T follicular helper cell (primary cell): ENCODE measurements around the gene CASP9.

Experiments used
- DNase-seq: peaks from one replicate; pipeline ENCODE4 v3.0.0-alpha.2; 2020; ENCODE audit warnings: low read depth
- total RNA-seq, 2 experiments: gene quantifications; one replicate each; lab custom pipeline; 2026; lab: John Stamatoyannopoulos, UW

The CASP9 gene
- 5.5 to 20.0 reads per million in 2 experiments for total RNA-seq

DNA sequence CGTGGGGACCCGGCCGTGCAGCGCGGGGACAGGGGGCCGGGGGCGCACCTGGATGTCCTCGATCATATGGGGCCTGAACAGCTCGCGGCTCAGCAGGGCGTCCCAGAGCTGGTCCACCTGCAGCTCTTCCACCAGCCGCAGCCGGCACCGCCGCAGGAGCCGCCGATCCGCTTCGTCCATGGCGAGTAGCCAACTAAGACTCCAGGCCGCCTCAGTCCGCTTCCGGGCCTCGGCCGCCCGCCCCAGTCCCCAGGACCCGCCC, at the start of gene CASP9:
TSS of gene CASP9 (minus strand) at position 195 of the 262 bp plus-strand sequence. CDS start at position 180, 15 bp downstream.
- no peak for DNase-seq

DNA sequence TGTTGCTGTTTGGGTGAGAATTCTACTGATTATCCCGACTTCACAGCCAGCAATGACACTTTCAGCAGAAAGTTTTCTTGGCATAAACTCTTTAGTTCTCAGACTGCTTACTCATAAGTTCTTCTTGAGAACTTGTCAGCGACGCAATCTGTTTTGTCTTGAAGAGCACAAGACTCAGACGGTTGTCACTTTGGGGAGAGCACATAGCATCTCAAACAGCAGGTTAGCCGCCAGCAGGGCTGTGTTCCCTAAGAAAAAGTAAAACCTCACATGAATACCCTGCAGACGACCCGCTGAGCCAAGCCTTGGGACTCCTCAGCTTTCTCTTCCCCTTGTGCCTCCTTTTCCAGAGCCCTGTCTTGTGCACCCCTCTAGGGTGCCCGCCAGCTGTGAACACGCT, 49.5 kb upstream of the CASP9 start:
- no peak for DNase-seq

DNA sequence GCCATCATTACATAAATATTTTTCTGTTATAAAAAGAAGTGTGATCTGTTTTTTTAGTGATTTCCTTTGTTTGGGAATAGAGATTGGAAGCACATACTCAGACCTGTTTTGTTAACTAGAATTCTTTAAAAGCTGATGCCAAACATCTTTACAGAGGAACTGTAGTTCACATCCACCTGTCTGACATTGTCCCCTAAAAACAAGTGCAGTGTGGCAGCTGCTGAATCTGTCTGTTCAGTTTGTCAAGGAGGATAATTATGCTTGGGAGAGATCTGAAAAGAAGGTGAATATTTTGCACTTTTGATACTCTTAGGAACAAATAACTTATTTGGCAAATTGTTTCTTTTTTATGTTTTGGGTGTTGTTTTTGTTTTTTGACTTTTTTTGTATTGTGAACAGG, 47.3 kb upstream of the CASP9 start:
- DNase-seq: no peak

DNA sequence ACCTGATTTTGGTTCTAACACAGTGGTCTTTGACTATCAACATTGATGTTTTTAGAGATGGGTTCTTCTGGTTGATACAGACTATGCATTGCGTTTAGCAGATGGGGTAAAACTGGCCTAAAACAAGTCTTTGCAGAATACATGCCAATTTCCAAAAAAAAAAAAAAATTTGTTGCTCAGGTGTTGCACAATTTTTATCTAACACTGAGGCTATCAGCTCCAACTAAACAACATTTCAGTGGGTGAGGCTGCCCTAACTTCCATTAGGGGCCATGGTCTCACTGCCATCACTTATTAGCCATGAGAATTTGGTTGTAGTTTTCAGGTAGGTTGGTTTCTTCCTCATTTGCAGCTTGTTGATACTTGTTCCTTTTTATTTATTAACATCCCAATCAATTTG, 46.8 kb upstream of the CASP9 start:
- DNase-seq: no peak

DNA sequence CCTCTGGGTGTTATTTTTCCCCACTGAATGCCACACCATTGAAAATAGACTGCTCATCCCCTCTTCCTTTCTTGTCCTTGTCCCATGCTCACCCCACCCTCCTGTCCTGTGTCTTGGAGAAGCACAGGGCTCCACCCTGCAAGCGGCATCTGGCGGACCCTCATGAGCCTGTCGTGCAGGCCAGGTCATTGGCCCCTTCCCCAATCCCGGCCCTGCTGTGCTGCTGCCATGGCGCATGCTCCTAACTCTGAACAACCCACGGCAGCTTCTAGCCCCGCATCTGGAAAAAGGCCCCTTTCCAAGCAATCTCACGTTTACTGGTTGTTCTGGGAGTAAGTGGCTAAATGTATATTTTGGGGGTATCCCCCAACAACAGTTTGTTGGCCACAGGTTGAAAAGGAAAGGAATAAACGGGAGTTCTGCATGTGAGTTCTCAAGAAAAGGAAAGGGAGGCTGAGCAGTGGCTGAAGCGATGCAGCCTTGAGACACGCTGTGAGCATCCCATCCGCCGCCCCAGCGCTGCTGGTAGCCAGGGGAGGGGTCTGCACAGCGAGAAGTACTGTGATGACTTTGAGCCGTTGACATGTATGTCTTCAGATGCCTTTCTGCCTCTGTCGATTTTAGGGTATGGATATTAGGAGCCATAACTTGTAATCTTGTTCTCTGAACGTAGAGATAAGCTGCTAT, 44.5 kb upstream of the CASP9 start:
- DNase-seq: no peak

DNA sequence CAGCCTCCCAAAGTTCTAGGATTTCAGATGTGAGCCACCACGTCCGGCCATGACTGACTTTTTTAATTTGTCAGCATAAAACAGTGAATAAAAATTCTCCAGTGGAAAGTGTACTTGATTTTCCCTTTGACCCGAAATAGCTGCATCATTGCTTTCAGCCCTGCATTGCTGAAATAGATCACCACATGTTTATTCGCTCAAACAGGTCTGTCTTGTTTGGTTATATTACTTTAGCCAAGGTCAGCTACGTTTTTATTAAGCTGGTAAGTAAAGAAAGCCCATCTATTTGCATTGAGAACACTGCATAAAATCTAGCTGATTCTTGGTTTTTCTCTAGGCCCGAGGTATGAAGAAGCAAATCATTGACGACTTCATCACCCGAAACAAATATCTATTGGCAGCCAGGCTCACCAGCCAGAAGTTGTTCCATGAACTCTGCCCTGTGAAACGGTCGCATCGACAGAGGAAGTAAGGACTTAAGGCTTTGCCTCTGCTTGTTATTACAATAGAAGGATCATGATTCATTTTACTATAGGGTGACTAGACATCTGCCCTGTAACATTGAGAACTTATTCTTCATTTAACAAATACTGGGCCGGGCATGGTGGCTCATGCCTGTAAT, 35.3 kb upstream of the CASP9 start:
- no peak for DNase-seq

- no peak for DNase-seq
Observed at GRCh38 chr1:15558516-15558915, 34.5 kb upstream of the CASP9 start.

DNA sequence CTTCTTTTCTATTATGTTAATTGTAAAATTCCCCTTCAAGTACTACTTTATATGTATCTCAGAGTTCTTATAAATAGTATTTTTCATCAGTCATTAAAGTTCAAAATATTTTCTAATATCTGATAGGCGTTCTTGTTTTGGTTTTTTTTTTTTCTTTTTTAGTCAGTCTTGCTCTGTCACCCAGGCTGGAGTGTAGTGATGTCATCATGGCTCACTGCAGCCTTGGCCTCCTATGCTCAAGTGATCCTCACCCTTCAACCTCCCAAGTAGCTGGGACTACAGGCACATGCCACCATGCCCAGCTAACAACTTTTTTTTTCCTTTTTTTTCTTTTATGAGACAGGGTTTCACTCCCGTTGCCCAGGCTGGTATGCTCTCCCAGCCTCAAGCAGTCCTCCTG, 33.6 kb upstream of the CASP9 start:
- no peak for DNase-seq

DNA sequence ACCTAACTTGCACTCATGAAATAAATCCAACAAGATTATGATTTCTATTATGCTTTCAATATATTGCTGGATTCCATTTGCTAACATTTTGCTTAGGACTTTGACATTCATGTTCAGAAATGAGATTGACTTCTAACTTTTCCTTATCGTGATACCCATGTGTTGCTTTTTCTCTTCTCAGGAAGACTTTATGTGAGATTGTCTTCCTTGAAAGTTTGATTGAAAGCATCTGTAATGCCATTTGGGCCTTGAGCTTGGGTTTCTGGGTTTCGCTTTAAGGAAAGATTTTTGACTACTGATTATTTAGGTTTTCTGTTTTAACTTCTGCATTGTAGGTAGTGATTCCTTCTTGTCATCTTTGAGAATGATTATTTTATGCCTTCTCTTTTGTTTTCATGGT, 33.0 kb upstream of the CASP9 start:
- DNase-seq: no peak

- no peak for DNase-seq
Observed at GRCh38 chr1:15550573-15550972, 26.6 kb upstream of the CASP9 start.

DNA sequence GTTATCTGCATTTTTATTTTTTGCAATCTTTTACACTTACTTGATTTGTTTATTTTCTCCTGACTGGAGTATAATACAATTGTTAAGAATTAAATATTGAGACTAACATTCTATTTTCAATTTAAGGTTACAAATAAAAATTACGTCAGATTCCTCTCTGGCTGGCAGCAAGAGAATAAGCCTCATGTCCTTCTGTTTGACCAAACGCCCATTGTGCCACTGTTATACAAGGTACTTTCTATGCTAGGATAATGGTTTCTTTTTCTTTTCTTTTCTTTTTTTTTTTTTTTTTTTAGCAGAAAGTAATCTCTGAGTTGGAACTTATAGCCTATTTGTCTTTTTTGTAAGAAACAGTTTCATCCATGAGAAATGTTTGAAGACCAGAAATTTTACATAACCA, 22.6 kb upstream of the CASP9 start:
- DNase-seq: no peak

DNA sequence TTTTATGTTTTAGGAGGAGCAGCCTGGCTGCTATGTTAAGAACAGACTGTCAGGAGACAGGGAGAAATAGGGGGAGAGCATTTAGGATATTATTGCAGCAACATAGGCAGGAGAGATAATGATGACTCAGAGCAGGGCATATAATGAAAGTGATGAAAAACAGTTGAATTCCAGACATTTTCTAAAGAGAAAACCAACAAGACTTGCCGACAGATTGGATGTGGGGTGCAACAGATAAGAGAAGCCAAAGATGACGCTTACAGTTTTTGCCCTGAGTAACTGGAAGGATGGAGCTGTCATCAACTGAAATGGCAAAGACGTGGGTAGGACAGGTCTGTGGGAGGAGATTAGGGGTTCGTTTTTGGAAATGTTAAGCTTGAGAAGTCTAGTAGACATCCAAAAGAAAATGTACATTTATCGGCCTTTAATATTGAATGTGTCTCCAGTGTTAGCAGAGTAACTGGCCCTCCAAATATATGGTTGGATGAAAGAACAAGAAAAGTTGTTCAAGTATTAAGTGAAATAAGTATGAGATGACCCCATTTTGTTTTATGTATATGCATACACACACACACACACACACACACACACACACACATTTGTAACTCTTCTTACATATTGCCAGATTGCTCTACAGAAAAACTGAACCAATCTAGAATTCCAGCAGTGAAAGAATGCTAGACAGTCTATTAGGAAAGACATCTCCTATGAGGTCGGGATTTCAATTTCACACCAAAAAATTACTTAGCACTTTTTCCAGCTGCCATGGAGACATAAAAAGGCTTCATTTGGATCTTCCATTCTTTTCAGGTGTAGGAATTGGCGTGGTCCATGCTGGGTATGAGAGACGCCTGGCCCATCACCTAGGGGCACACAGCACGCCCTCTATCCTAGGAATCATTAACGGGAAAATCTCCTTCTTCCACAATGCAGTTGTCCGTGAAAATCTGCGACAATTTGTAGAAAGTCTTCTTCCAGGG, 19.9 kb upstream of the CASP9 start:
- no peak for DNase-seq

DNA sequence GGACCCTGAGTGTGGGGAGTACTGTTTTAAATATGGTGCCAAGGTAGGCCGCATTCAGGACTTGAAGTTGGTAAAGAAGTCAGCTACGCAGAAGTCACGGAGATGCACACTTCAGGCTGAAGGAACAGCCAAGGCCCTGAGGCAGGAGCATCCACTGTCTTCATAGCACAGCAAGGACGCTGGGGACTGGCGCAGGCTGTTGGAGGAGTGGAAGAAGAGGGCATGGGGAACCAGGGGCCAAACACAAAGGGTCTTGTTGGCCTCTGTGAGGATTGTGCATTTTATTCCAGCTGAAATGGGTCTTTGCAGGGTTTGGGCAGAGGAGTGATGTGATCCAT, 19.2 kb upstream of the CASP9 start:
- no peak for DNase-seq

GRCh38 chr1:15542388-15543250, 18.6 kb upstream of the CASP9 start:
- DNase-seq: no peak

DNA sequence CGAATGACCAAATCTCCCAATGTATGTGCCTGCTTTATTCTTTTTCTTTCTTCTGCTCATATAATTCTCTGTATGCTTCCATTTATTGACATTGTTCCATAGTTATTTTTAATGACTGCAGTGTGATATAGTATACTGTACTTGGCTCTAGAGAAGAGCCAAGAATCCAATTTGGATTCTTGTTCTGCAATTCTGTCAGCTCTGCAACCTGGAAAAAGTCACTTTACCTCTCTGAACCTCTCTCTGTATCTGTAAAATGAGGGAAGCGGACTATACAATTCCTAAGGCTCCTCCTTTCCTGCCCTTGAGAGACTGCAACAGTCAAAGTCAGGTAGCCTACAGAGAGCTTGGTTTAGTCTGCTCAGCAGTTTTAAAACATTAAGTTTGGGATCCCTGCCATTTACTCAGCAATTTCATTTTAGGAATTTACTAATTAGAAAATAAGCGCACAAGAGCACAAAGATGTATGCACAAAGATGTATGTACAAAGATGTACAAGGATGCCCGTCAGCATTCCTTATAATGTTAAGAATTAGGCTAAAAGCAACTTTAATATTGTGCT, 17.3 kb upstream of the CASP9 start:
- DNase-seq: no peak

DNA sequence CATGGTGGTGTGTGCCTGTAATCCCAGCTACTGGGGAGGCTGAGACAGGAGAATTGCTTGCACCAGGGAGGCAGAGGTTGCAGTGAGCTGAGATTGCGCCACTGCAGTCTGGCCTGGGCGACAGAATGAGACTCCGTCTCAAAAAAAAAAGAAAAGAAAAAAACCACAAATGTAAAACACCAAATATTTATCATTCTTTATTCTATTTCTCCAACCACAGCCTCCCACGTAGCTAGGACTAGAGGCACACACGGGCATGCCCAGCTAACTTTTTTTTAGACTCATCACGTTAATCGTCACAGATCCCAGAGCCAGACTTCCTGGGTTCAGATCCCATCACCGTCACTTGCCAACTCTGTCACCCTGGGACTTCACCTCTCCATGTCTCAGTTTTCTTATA, 16.2 kb upstream of the CASP9 start:
- DNase-seq: no peak

- DNase-seq: no peak
Observed at GRCh38 chr1:15538771-15539170, 14.8 kb upstream of the CASP9 start.

DNA sequence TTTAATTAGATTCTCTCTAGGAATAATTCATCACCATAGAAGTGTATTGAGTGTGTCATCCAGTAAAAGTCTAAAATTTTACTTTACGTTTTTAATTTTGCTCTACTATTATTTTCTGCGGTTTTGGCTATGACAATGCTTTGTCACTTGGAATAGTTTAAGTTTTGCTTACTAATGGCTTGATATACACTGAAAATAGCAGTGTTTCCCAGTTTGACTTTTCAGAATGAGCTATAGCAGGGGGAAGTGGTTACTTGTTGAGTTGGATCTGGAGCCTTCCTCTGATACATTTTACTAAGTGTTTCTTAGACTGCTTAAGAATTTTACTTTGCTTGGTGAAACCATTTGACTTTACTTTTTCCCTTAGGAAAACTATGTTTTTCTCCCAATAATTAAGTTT, 7.7 kb upstream of the CASP9 start:
- DNase-seq: no peak

DNA sequence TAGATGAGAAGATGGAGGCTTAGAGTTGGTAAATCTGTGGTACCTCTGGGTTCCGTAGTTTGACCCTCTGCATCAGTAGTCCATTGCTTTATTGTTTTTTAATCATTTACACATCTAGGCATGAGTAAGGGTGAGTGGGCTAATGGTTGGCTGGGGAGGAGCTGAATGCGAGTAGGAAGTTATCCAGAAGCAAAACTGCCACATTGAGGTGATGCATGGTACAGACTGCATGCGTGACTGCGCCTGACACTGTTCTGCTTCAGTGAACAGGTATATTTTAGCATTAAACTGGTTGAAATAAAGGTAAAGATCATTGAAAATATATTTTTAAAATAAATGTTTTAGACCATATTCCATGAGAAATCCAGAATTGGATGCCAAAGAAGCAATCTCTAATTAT, 7.0 kb upstream of the CASP9 start:
- no peak for DNase-seq

DNA sequence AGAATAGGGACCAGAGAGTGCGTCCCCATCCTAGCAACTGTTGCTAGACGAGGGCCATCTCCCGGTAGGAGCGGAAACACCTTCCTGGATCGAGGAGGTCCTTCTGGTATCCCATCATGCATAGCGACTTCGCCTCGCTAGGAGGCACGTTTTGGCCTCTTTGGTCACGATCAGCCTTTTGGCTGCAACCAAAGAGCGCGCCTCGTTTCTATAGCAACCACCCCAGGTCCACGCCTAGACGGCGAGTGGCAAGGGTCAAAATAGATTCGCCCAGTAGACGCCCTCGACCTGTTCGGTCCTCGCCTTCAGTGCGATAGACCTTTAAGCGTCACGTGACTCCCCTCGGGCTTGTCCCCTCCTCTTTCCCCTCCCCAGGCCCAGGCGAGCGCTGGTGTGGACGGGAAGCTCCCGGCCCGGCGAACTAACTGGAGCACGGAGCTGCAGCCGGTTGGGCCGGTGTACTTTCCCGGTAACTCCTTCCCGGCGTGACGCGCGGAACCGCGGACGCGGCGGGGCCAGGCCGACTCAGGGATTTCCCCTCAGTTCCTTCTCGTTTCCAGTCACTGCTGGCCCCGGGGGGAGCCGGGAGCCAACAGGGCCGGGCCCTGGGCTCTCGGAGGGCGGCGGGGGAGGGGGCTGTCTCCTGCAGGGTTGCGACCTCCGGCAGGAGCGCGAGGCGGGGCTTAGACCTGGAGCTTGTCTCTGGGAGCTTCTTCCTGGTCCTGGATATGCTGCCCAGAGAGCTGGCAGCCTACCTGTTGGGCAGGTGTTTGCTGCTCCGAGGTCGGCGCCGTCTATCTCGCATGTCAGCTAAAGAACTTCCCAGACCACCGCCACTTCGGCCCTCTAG, 2.7 kb upstream of the CASP9 start, which contains the start of gene DNAJC16:
TSS of gene DNAJC16 (plus strand) at position 359 of the 850 bp plus-strand sequence. CDS start 2,258 bp downstream, outside the sequence.
- DNase-seq: peak; percentile 88

GRCh38 chr1:15526021-15526489, 2.0 kb upstream of the CASP9 start:
- DNase-seq: no peak
